SK-N-SH (cell line): ENCODE results near the gene ZFYVE26. TPM values are rescaled to one million over a fixed set of nuclear protein-coding genes. Genes with fewer than 3 reads are reported as not detected.

Experiments
- CTCF ChIA-PET: fragments of 300-600, 350-600 bp; formaldehyde crosslinking; extraction: SDS; loops from one replicate; lab custom pipeline; 2021; lab: Yijun Ruan, JAX
- POLR2A ChIA-PET: fragments of 350-600 bp; sonication (Branson Sonifier 250); formaldehyde crosslinking; extraction: SDS; loops from one replicate; lab custom pipeline; 2020; ENCODE audit warnings: antibody characterized with exemption, inconsistent platforms; lab: Yijun Ruan, JAX
- DNase-seq: peaks from one replicate; pipeline ENCODE4 v3.0.0; 2012
- H2AFZ ChIP-seq: fragments of 200-600 bp; sonication (generic); 2 replicates; pipeline ENCODE4 v1.8.1; 2016; ENCODE audit warnings: antibody characterized with exemption, mild to moderate bottlenecking, low read depth
- H3F3A ChIP-seq: fragments of 200-600 bp; sonication (generic); replicated peaks from 2 replicates; pipeline ENCODE3; 2016; ENCODE audit warnings: antibody characterized with exemption, mild to moderate bottlenecking; ENCODE audit not compliant: insufficient read depth
- H3K27ac ChIP-seq, 2 experiments: fragments of 200-500 bp in 1 of 2; fragments of 200-600 bp in 1 of 2; sonication (Bioruptor generic) in 1 of 2; sonication (generic), shearing (Covaris generic) in 1 of 2; 2 replicates each; pipeline versions ENCODE4 v1.5.1 to v1.6.1; 2014 to 2016; ENCODE audit warnings: low read depth in 2 of 2, inconsistent platforms in 1 of 2, low read length in 1 of 2, mild to moderate bottlenecking in 1 of 2, mixed read lengths in 1 of 2
- H3K27me3 ChIP-seq: fragments of 200-600 bp; sonication (generic), shearing (Covaris generic); 2 replicates; pipeline ENCODE4 v1.6.1; 2016; ENCODE audit warnings: mixed run types; ENCODE audit not compliant: insufficient read depth
- H3K36me3 ChIP-seq, 2 experiments: fragments of 200-500 bp in 1 of 2; fragments of 200-600 bp in 1 of 2; sonication (Bioruptor generic) in 1 of 2; sonication (generic) in 1 of 2; replicated peaks in 1 of 2; 2 replicates each; pipeline versions ENCODE3 to v1.5.1; 2014 to 2016; ENCODE audit warnings: low read length in 1 of 2, mild to moderate bottlenecking in 1 of 2; ENCODE audit not compliant: insufficient read depth in 2 of 2, control insufficient read depth in 1 of 2
- H3K4me1 ChIP-seq, 2 experiments: fragments of 200-500 bp in 1 of 2; fragments of 200-600 bp in 1 of 2; sonication (Bioruptor generic) in 1 of 2; sonication (generic), shearing (Covaris generic) in 1 of 2; 2 replicates each; pipeline versions ENCODE4 v1.5.1 to v1.6.1; 2014 to 2016; ENCODE audit warnings: low read depth in 1 of 2, low read length in 1 of 2, mixed run types in 1 of 2; ENCODE audit not compliant: insufficient read depth in 2 of 2, control insufficient read depth in 1 of 2
- H3K4me2 ChIP-seq: fragments of 200-600 bp; sonication (generic), shearing (Covaris generic); 2 replicates; pipeline ENCODE4 v1.6.1; 2017; ENCODE audit warnings: mixed run types
- H3K4me3 ChIP-seq, 2 experiments: fragments of 200-500 bp in 1 of 2; fragments of 200-600 bp in 1 of 2; sonication (Bioruptor generic) in 1 of 2; sonication (generic), shearing (Covaris generic) in 1 of 2; 2 replicates each; pipeline versions ENCODE4 v1.5.1 to v1.8.1; 2014 to 2016; ENCODE audit warnings: low read depth in 2 of 2, inconsistent platforms in 1 of 2, low read length in 1 of 2, mild to moderate bottlenecking in 1 of 2, mixed read lengths in 1 of 2, moderate library complexity in 1 of 2
- H3K79me2 ChIP-seq: fragments of 200-600 bp; sonication (generic); 2 replicates; pipeline ENCODE4 v1.8.1; 2017; ENCODE audit warnings: mild to moderate bottlenecking; ENCODE audit not compliant: insufficient read depth
- H3K9ac ChIP-seq: fragments of 200-600 bp; sonication (generic); 2 replicates; pipeline ENCODE4 v1.6.1; 2017; ENCODE audit warnings: mixed run types
- H3K9me2 ChIP-seq: fragments of 200-600 bp; sonication (generic); 2 replicates; pipeline ENCODE4 v1.6.1; 2017; ENCODE audit warnings: mixed run types
- H3K9me3 ChIP-seq: fragments of 200-600 bp; sonication (generic); 2 replicates; pipeline ENCODE4 v1.6.1; 2017; ENCODE audit warnings: mixed run types, mild to moderate bottlenecking, moderate library complexity
- H4K20me1 ChIP-seq: fragments of 200-600 bp; sonication (generic); 2 replicates; pipeline ENCODE4 v1.6.1; 2017; ENCODE audit warnings: mild to moderate bottlenecking, mixed run types; ENCODE audit not compliant: insufficient read depth
- ELF1 ChIP-seq: IDR thresholded peaks from 2 replicates; pipeline ENCODE4 v1.4.0; 2012
- EZH2phosphoT487 ChIP-seq: fragments of 200-600 bp; sonication (generic); IDR thresholded peaks from 2 replicates; pipeline ENCODE4 v1.6.1; 2017; ENCODE audit warnings: low read depth, mixed run types, mild to moderate bottlenecking, antibody characterized with exemption, moderate library complexity, borderline replicate concordance
- FOXJ3 ChIP-seq: sonication (generic); formaldehyde crosslinking; IDR thresholded peaks from 2 replicates; pipeline ENCODE4 v1.5.1; 2020; ENCODE audit warnings: mild to moderate bottlenecking, missing genetic modification reagents
- GABPA ChIP-seq: IDR thresholded peaks from 2 replicates; pipeline ENCODE4 v1.4.0; 2012; ENCODE audit warnings: low read depth, mild to moderate bottlenecking
- MEF2A ChIP-seq: IDR thresholded peaks from 2 replicates; pipeline ENCODE4 v1.4.0; 2012; ENCODE audit warnings: low read depth, borderline replicate concordance
- MXI1 ChIP-seq: IDR thresholded peaks from 2 replicates; pipeline ENCODE4 v1.6.1; 2012; ENCODE audit warnings: mild to moderate bottlenecking, low read depth, low read length, improper control_type of control experiment
- NFIC ChIP-seq: IDR thresholded peaks from 2 replicates; pipeline ENCODE4 v1.4.0; 2012; ENCODE audit warnings: borderline replicate concordance
- RCOR1 ChIP-seq: fragments of 150-350 bp; IDR thresholded peaks from 2 replicates; pipeline ENCODE4 v1.6.1; 2017; ENCODE audit warnings: antibody characterized with exemption, low read length
- RFX5 ChIP-seq: IDR thresholded peaks from 2 replicates; pipeline ENCODE4 v1.6.1; 2012; ENCODE audit warnings: mild to moderate bottlenecking, improper control_type of control experiment, low read length
- RXRA ChIP-seq: IDR thresholded peaks from 2 replicates; pipeline ENCODE4 v1.4.0; 2012; ENCODE audit warnings: low read depth, mild to moderate bottlenecking, borderline replicate concordance
- SIN3A ChIP-seq: IDR thresholded peaks from 2 replicates; pipeline ENCODE4 v1.6.1; 2012; ENCODE audit warnings: low read depth, mild to moderate bottlenecking, low read length, moderate library complexity, borderline replicate concordance
- SMC3 ChIP-seq: IDR thresholded peaks from 2 replicates; pipeline ENCODE4 v1.6.1; 2012; ENCODE audit warnings: low read depth, low read length, improper control_type of control experiment
- TEAD4 ChIP-seq: IDR thresholded peaks from 2 replicates; pipeline ENCODE4 v1.4.0; 2012; ENCODE audit warnings: mild to moderate bottlenecking, borderline replicate concordance; ENCODE audit not compliant: insufficient read depth
- polyA plus RNA-seq, 3 experiments: library from polyadenylated mRNA; depleted of rRNA; stranded (reverse); fragments of >200 nt; gene quantifications; 2 replicates each; pipeline ENCODE4 v1.2.3, GENCODE V29; 2012
- TF ChIP-seq, protein P1 (sequence below): fragments of 150-350 bp; IDR thresholded peaks from 2 replicates; pipeline ENCODE4 v1.6.1; 2016; ENCODE audit warnings: mild to moderate bottlenecking, low read depth, low read length
- TF ChIP-seq, protein P2 (sequence below): IDR thresholded peaks from 2 replicates; pipeline ENCODE4 v1.4.0; 2012; ENCODE audit warnings: low read depth, borderline replicate concordance
- TF ChIP-seq, protein P3 (sequence below): fragments of 150-350 bp; IDR thresholded peaks from 2 replicates; pipeline ENCODE4 v1.6.1; 2017; ENCODE audit warnings: antibody characterized with exemption, low read length, low read depth, borderline replicate concordance
- TF ChIP-seq, protein P4 (sequence below): IDR thresholded peaks from 2 replicates; pipeline ENCODE4 v1.4.0; 2012; ENCODE audit warnings: low read depth
- TF ChIP-seq, protein P5 (sequence below): fragments of 200-600 bp; sonication (generic); IDR thresholded peaks from 2 replicates; pipeline ENCODE4 v1.6.1; 2017; ENCODE audit warnings: antibody characterized with exemption, mild to moderate bottlenecking, moderate library complexity

ZFYVE26 gene
- polyA plus RNA-seq, 1 of the 3 experiments (the other 2 are of a cell fraction): 5.6 TPM

DNA sequence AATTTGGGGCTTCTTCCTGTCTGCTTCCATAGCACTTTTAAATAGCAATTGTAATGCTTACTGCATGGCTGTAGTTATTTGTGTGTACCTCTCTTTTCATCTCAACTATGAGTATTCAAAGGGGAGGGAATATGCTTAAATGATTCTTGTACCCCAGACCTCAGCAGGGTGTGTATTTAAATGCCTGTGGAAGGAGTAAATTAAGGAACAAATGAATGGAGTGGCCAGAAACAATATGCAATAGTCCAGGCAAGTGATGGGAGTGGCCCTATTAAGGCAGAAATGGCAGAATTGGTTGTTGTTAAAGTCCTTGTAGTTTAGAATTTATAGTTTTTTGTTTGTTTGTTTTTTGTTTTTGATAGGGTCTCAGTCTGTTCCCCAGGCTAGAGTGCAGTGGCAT is 4.7 kb upstream of the ZFYVE26 start:
- 0 out of 2 replicates have a peak overlapping the region, but pooled peaks have one; percentile 87 for H3K4me2 ChIP-seq
- TF ChIP-seq, protein P1, sequence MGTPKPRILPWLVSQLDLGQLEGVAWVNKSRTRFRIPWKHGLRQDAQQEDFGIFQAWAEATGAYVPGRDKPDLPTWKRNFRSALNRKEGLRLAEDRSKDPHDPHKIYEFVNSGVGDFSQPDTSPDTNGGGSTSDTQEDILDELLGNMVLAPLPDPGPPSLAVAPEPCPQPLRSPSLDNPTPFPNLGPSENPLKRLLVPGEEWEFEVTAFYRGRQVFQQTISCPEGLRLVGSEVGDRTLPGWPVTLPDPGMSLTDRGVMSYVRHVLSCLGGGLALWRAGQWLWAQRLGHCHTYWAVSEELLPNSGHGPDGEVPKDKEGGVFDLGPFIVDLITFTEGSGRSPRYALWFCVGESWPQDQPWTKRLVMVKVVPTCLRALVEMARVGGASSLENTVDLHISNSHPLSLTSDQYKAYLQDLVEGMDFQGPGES: no peak
- TF ChIP-seq SIN3A: no peak
- TF ChIP-seq, protein P2, sequence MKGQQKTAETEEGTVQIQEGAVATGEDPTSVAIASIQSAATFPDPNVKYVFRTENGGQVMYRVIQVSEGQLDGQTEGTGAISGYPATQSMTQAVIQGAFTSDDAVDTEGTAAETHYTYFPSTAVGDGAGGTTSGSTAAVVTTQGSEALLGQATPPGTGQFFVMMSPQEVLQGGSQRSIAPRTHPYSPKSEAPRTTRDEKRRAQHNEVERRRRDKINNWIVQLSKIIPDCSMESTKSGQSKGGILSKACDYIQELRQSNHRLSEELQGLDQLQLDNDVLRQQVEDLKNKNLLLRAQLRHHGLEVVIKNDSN: no peak
- no peak for TF ChIP-seq SMC3
- no peak for TF ChIP-seq RFX5
- no peak for TF ChIP-seq GABPA
- no peak for TF ChIP-seq MXI1
- no peak for TF ChIP-seq RXRA
- TF ChIP-seq TEAD4: no peak
- TF ChIP-seq, protein P3, sequence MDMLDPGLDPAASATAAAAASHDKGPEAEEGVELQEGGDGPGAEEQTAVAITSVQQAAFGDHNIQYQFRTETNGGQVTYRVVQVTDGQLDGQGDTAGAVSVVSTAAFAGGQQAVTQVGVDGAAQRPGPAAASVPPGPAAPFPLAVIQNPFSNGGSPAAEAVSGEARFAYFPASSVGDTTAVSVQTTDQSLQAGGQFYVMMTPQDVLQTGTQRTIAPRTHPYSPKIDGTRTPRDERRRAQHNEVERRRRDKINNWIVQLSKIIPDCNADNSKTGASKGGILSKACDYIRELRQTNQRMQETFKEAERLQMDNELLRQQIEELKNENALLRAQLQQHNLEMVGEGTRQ: no peak
- TF ChIP-seq, protein P4, sequence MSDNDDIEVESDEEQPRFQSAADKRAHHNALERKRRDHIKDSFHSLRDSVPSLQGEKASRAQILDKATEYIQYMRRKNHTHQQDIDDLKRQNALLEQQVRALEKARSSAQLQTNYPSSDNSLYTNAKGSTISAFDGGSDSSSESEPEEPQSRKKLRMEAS: no peak
- TF ChIP-seq FOXJ3 (CRISPR knock-in tag): no peak
- TF ChIP-seq, protein P5, sequence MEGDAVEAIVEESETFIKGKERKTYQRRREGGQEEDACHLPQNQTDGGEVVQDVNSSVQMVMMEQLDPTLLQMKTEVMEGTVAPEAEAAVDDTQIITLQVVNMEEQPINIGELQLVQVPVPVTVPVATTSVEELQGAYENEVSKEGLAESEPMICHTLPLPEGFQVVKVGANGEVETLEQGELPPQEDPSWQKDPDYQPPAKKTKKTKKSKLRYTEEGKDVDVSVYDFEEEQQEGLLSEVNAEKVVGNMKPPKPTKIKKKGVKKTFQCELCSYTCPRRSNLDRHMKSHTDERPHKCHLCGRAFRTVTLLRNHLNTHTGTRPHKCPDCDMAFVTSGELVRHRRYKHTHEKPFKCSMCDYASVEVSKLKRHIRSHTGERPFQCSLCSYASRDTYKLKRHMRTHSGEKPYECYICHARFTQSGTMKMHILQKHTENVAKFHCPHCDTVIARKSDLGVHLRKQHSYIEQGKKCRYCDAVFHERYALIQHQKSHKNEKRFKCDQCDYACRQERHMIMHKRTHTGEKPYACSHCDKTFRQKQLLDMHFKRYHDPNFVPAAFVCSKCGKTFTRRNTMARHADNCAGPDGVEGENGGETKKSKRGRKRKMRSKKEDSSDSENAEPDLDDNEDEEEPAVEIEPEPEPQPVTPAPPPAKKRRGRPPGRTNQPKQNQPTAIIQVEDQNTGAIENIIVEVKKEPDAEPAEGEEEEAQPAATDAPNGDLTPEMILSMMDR: no peak
- TF ChIP-seq ELF1: no peak
- TF ChIP-seq RCOR1: no peak
- no peak for TF ChIP-seq EZH2phosphoT487
- TF ChIP-seq NFIC: no peak
- TF ChIP-seq MEF2A: no peak
- no peak for DNase-seq
- no peak overlapping the region for H3K4me3 ChIP-seq
- peaks cover 2% of the 10 kb centered on the region; the same call in 1 of the 2 replicates for H3K79me2 ChIP-seq
- H2AFZ ChIP-seq: peak overlapping the region; percentile 93
- H3K9me2 ChIP-seq: no peaks in the 10 kb centered on the region
- CTCF ChIA-PET: interaction anchor here (1.5 kb wide), 1 partner anchor 16 kb away, joined by 3 read pairs; no protein-coding TSS in a partner anchor
- H3K9ac ChIP-seq: peak overlapping the region; percentile 82; the same call in 1 of the 2 replicates
- H3K27ac ChIP-seq: no peak overlapping the region
- H3K36me3 ChIP-seq: peaks cover 0 to 5% of the 10 kb centered on the region in 2 experiments
- no peaks in the 10 kb centered on the region for H3K27me3 ChIP-seq
- H3K9me3 ChIP-seq: no peaks in the 10 kb centered on the region
- H4K20me1 ChIP-seq: no peaks in the 10 kb centered on the region
- H3K4me1 ChIP-seq: peaks cover 8% of the 10 kb centered on the region in 2 experiments; a peak in 3 of 4 replicates
- H3F3A ChIP-seq: no peaks in the 10 kb centered on the region
- POLR2A ChIA-PET: no interaction called here
